ENCODE measurements around the gene SIMC1.

- TF ChIP-seq CTCF (conservative IDR thresholded peaks at IDR 0.05; ENCODE audit: low read depth, low read length): no peak
- no peak for TF ChIP-seq EZH2 (IDR thresholded peaks at IDR 0.05; ENCODE audit: low read length, unreplicated experiment)
Measured at GRCh38 chr5:176190886-176191755, 47.1 kb upstream of the SIMC1 start.

Measured in PC-3 (cell line).